K562 (cell line): ENCODE results near the gene TMEM81. TPM values are rescaled to one million over a fixed set of nuclear protein-coding genes. Genes with fewer than 3 reads are reported as not detected.

Experiments
- CREB5 ChIP-seq: fragments of 250-450 bp; sonication (Bioruptor Pico); IDR thresholded peaks from 2 replicates; pipeline ENCODE4 v1.5.0; 2020; ENCODE audit warnings: mild to moderate bottlenecking
- GABPA ChIP-seq: fragments of 200-800 bp; sonication (Bioruptor generic); conservative IDR thresholded peaks from 2 replicates; pipeline ENCODE4 v1.6.1; 2016; ENCODE audit warnings: low read depth, missing genetic modification characterization, missing compliant biosample characterization
- MLX ChIP-seq, 2 experiments: fragments of 450-650 bp in 1 of 2; sonication (generic) in 1 of 2; formaldehyde crosslinking; conservative IDR thresholded peaks; 2 replicates each; pipeline versions ENCODE4 v1.4.0 to v1.8.1; 2020 to 2022; ENCODE audit warnings: mild to moderate bottlenecking in 1 of 2, missing genetic modification reagents in 1 of 2
- SMARCB1 ChIP-seq: IDR thresholded peaks from 2 replicates; pipeline ENCODE4 v1.6.1; 2011; ENCODE audit warnings: improper control_type of control experiment, low read depth; ENCODE audit not compliant: insufficient read length
- XRCC5 ChIP-seq: fragments of 200-400 bp; formaldehyde crosslinking; IDR thresholded peaks from 2 replicates; pipeline ENCODE4 v1.6.1; 2017; ENCODE audit warnings: low read depth, mild to moderate bottlenecking, low read length
- ZNF780A ChIP-seq: fragments of 250-450 bp; sonication (Bioruptor Pico); IDR thresholded peaks from 2 replicates; pipeline ENCODE4 v1.5.0; 2021; ENCODE audit warnings: mild to moderate bottlenecking
- polyA plus RNA-seq, 8 experiments: library from polyadenylated mRNA; depleted of rRNA in 4 of 8; stranded (reverse) in 5 of 8; unstranded in 3 of 8; fragments of >200 nt; fragmentation: Nextera tagmentation in 2 of 8; fragmentation: Illumina TruSeq in 1 of 8; extraction: Ambion mirVana in 2 of 8; extraction: Trizol in 1 of 8; gene quantifications; 2 replicates each; pipeline versions ENCODE4 v1.2.1 to v1.2.3, GENCODE V29; 2011 to 2014; ENCODE audit warnings: inconsistent platforms in 1 of 8, missing spikeins in 1 of 8
- total RNA-seq, 7 experiments: library from RNA; depleted of rRNA in 6 of 7; stranded (reverse); fragments of >200 nt in 6 of 7; fragmentation: Illumina TruSeq in 2 of 7; extraction: Trizol in 2 of 7; gene quantifications; 2 replicates each; pipeline versions ENCODE4 v1.2.1 to v1.2.3, GENCODE V29; 2011 to 2021; ENCODE audit warnings: low replicate concordance in 1 of 7
- TF ChIP-seq, protein P1 (sequence below): sonication (generic); IDR thresholded peaks from 2 replicates; pipeline ENCODE4 v1.6.1; 2016
- TF ChIP-seq, protein P2 (sequence below): fragments of 450-650 bp; IDR thresholded peaks from one replicate; pipeline ENCODE4 v1.6.1; 2018; ENCODE audit warnings: mild to moderate bottlenecking, moderate library complexity; ENCODE audit not compliant: partially characterized antibody
- TF ChIP-seq, protein P3 (sequence below): sonication (generic); formaldehyde crosslinking; IDR thresholded peaks from 2 replicates; pipeline ENCODE4 v1.8.1; 2023; ENCODE audit warnings: mild to moderate bottlenecking, missing genetic modification reagents

TMEM81 gene
- total and polyA plus RNA-seq, 9 of the 15 experiments (the other 6 are each of a cell fraction or from before 2014, with no cell fraction given) = 3.2 to 6.1 (median 4.4) TPM

- TF ChIP-seq GABPA (tag) (peak; percentile 97), MLX (CRISPR knock-in tag; conservative IDR thresholded peaks at IDR 0.05) (no peak), SMARCB1 (no peak), XRCC5 (peak; percentile 100), ZNF780A (no peak), CREB5 (CRISPR knock-in tag) (no peak; the same call in 1 of the 2 replicates)
- TF ChIP-seq, protein P1, sequence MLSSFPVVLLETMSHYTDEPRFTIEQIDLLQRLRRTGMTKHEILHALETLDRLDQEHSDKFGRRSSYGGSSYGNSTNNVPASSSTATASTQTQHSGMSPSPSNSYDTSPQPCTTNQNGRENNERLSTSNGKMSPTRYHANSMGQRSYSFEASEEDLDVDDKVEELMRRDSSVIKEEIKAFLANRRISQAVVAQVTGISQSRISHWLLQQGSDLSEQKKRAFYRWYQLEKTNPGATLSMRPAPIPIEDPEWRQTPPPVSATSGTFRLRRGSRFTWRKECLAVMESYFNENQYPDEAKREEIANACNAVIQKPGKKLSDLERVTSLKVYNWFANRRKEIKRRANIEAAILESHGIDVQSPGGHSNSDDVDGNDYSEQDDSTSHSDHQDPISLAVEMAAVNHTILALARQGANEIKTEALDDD = peak; percentile 78
- TF ChIP-seq, protein P2, sequence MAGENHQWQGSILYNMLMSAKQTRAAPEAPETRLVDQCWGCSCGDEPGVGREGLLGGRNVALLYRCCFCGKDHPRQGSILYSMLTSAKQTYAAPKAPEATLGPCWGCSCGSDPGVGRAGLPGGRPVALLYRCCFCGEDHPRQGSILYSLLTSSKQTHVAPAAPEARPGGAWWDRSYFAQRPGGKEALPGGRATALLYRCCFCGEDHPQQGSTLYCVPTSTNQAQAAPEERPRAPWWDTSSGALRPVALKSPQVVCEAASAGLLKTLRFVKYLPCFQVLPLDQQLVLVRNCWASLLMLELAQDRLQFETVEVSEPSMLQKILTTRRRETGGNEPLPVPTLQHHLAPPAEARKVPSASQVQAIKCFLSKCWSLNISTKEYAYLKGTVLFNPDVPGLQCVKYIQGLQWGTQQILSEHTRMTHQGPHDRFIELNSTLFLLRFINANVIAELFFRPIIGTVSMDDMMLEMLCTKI = no peak
- TF ChIP-seq, protein P3, sequence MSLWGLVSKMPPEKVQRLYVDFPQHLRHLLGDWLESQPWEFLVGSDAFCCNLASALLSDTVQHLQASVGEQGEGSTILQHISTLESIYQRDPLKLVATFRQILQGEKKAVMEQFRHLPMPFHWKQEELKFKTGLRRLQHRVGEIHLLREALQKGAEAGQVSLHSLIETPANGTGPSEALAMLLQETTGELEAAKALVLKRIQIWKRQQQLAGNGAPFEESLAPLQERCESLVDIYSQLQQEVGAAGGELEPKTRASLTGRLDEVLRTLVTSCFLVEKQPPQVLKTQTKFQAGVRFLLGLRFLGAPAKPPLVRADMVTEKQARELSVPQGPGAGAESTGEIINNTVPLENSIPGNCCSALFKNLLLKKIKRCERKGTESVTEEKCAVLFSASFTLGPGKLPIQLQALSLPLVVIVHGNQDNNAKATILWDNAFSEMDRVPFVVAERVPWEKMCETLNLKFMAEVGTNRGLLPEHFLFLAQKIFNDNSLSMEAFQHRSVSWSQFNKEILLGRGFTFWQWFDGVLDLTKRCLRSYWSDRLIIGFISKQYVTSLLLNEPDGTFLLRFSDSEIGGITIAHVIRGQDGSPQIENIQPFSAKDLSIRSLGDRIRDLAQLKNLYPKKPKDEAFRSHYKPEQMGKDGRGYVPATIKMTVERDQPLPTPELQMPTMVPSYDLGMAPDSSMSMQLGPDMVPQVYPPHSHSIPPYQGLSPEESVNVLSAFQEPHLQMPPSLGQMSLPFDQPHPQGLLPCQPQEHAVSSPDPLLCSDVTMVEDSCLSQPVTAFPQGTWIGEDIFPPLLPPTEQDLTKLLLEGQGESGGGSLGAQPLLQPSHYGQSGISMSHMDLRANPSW = peak; percentile 89
Measured at GRCh38 chr1:205121660-205122488, 37.6 kb upstream of the TMEM81 start, which contains the start of gene RBBP5 (continued).
